ENCODE results near the gene BBC3.

BBC3 gene

GRCh38 chr19:47227352-47228167, 3.4 kb downstream of the BBC3 start:
- Histone ChIP-seq H3K18ac (ENCODE audit: low read length) (peak overlapping the region; percentile 99), H3K36me3 (ENCODE audit: control insufficient read depth, insufficient read depth, low read length) (no peaks in the 10 kb centered on the region), H3K79me2 (ENCODE audit: control insufficient read depth, insufficient read depth, low read length) (peaks cover 11% of the 10 kb centered on the region), H2BK5ac (ENCODE audit: low read length) (peak overlapping the region; percentile 85), H4K8ac (ENCODE audit: low read depth, low read length) (peak overlapping the region; percentile 41), H3K4me1 (ENCODE audit: control insufficient read depth, low read depth, low read length) (peaks cover 10% of the 10 kb centered on the region), H3K23ac (ENCODE audit: low read length) (no peak overlapping the region), H2BK15ac (replicated peaks; ENCODE audit: low read depth) (no peak overlapping the region), H3K4me3 (ENCODE audit: low read length) (no peak overlapping the region), H3K27ac (ENCODE audit: low read depth, low read length) (peak overlapping the region; percentile 96), H3K9ac (ENCODE audit: low read length) (peak overlapping the region; percentile 76), H4K5ac (ENCODE audit: low read length) (no peak overlapping the region), H2AK5ac (ENCODE audit: low read length) (no peak overlapping the region), H3K79me1 (ENCODE audit: low read length) (peaks cover 10% of the 10 kb centered on the region), H2BK120ac (ENCODE audit: low read depth, low read length) (peak overlapping the region; percentile 94), H3K56ac (ENCODE audit: low read length) (peak overlapping the region; percentile 94), H3K4me2 (ENCODE audit: low read length) (peak overlapping the region; percentile 45), H3K4ac (ENCODE audit: low read depth, low read length) (peak overlapping the region; percentile 96), H3K27me3 (ENCODE audit: insufficient read depth, low read length, poor library complexity) (no peaks in the 10 kb centered on the region)
- WGBS (ENCODE audit: extremely low coverage, insufficient coverage, low lambda C conversion rate) = no CpG with 5 or more reads among the region's 27 CpGs
- peak; percentile 100 for DNase-seq

DNA sequence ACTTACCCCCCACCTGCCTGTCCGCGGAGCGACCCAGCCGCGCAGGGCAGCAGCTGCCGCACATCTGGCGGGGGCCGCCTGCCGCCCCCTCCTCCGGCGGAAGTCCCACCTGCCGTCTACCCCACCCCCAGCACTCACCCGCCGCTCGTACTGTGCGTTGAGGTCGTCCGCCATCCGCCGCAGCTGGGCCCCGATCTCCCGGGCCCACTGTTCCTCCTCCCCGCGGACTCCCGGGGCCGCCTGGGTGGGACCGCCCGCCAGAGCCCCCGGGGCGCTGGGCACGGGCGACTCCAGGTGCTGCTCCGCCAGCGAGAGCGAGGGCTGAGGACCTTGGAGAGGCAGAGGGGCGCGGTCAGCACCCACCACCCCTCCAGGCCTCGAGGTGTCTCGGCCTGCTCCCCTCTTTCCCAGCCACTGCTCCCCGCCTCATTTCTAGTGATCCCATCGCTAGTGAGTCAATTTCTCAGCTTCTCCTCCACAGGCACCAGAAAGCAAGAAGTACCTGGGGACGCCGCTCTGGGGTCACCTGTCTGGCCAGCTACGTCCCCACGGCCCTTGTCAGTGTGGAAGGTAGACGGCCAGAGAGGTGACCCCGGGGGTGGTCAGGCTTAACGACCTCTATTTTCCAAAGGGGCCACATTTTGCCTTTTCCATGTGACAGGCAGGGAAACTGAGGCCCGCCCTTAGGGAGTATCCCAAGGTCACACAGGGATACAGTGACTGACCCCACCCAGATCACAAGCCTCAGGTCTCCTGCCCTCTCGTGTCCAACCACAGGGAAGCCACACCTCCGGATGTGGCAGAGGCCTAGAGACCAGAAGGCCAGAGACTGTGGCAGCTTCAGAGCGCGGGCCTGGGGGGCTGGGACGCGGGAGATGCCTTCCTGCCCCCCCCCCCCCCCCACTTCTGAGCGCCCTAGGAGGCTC, 4.3 kb downstream of the BBC3 start:
- Histone ChIP-seq H2BK5ac (ENCODE audit: low read length) (peak overlapping the region; percentile 85), H3K18ac (ENCODE audit: low read length) (peak overlapping the region; percentile 99), H3K36me3 (ENCODE audit: control insufficient read depth, insufficient read depth, low read length) (no peaks in the 10 kb centered on the region), H3K27ac (ENCODE audit: low read depth, low read length) (peak overlapping the region; percentile 96), H3K79me1 (ENCODE audit: low read length) (peaks cover 10% of the 10 kb centered on the region), H3K9ac (ENCODE audit: low read length) (peak overlapping the region; percentile 76), H4K8ac (ENCODE audit: low read depth, low read length) (no peak overlapping the region), H3K4ac (ENCODE audit: low read depth, low read length) (peak overlapping the region; percentile 96), H3K27me3 (ENCODE audit: insufficient read depth, low read length, poor library complexity) (no peaks in the 10 kb centered on the region), H3K4me2 (ENCODE audit: low read length) (peak overlapping the region; percentile 81), H2AK5ac (ENCODE audit: low read length) (peak overlapping the region; percentile 68), H2BK120ac (ENCODE audit: low read depth, low read length) (peak overlapping the region; percentile 46), H3K4me3 (ENCODE audit: low read length) (peak overlapping the region; percentile 11), H3K23ac (ENCODE audit: low read length) (peak overlapping the region; percentile 85), H2BK15ac (replicated peaks; ENCODE audit: low read depth) (no peak overlapping the region), H3K56ac (ENCODE audit: low read length) (peak overlapping the region; percentile 94), H4K5ac (ENCODE audit: low read length) (no peak overlapping the region), H3K4me1 (ENCODE audit: control insufficient read depth, low read depth, low read length) (peaks cover 10% of the 10 kb centered on the region), H3K79me2 (ENCODE audit: control insufficient read depth, insufficient read depth, low read length) (peaks cover 11% of the 10 kb centered on the region)
- WGBS (ENCODE audit: extremely low coverage, insufficient coverage, low lambda C conversion rate) = no CpG with 5 or more reads among the region's 56 CpGs
- DNase-seq = peak; percentile 89

DNA sequence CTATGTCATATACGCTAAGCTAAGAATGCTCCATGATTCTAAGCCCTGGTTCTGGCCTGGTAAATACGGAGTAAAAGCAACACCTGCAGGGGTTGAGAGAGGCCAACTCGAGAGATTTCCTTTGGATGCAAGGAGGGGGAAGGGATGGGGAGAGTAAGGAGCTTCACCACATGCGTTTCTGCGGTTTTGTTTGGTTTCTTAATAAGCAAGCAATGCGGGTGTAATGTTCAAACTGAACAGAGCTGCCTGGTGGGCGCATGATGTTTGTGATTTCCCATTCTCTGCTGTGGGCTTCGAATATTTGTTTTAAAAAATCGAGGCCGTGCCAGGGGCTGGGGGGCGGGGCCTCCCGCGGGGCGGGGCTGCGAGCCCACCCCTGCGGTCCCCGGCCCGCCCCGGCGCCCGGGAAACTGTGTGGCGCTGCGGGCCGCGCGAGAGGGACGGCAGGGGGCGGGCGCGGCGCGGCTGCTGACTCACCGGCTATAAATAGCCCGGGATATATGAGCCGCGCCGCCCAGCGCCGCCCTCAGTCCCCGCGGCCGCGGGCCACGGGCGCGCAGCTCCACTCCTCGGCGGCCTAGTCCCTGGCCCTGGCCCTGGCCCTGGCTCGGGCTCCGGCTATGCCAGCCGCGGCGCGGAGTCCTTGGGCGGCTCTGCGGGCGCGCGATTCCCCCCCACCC, 5.1 kb downstream of the BBC3 start:
- peak; percentile 94 for DNase-seq
- Histone ChIP-seq H2BK15ac (replicated peaks; ENCODE audit: low read depth) (no peak overlapping the region), H4K8ac (ENCODE audit: low read depth, low read length) (no peak overlapping the region), H4K5ac (ENCODE audit: low read length) (no peak overlapping the region), H3K27me3 (ENCODE audit: insufficient read depth, low read length, poor library complexity) (no peaks in the 10 kb centered on the region), H3K4me2 (ENCODE audit: low read length) (peak overlapping the region; percentile 81), H3K79me1 (ENCODE audit: low read length) (peaks cover 10% of the 10 kb centered on the region), H3K9ac (ENCODE audit: low read length) (peak overlapping the region; percentile 76), H3K36me3 (ENCODE audit: control insufficient read depth, insufficient read depth, low read length) (no peaks in the 10 kb centered on the region), H3K4me1 (ENCODE audit: control insufficient read depth, low read depth, low read length) (peaks cover 10% of the 10 kb centered on the region), H3K4ac (ENCODE audit: low read depth, low read length) (peak overlapping the region; percentile 96), H3K27ac (ENCODE audit: low read depth, low read length) (peak overlapping the region; percentile 96), H3K56ac (ENCODE audit: low read length) (peak overlapping the region; percentile 94), H3K23ac (ENCODE audit: low read length) (peak overlapping the region; percentile 85), H2BK120ac (ENCODE audit: low read depth, low read length) (peak overlapping the region; percentile 46), H2AK5ac (ENCODE audit: low read length) (no peak overlapping the region), H3K79me2 (ENCODE audit: control insufficient read depth, insufficient read depth, low read length) (peaks cover 11% of the 10 kb centered on the region), H3K18ac (ENCODE audit: low read length) (peak overlapping the region; percentile 99), H3K4me3 (ENCODE audit: low read length) (no peak overlapping the region), H2BK5ac (ENCODE audit: low read length) (peak overlapping the region; percentile 8)
- WGBS (ENCODE audit: extremely low coverage, insufficient coverage, low lambda C conversion rate) = no CpG with 5 or more reads among the region's 59 CpGs

DNA sequence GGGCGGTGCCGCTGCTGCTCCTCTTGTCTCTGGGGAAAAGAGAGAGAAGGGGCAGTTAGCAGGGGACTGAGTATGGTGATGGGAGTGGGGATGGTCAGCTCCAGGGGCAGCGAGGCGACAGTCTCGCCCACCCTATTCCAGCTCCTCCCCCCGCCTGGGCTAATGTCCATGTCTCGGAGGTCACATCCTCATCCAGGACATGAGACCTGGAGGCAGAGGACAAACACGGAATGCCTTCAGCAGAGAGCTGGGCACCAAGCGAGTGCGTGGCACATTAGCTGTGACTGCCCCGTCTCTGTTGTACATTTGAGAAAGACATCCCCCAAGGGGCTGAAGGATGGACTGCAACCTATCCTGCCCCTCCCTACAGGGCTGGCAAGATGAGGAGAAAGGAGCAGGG, 9.1 kb downstream of the BBC3 start:
- Histone ChIP-seq H3K4me1 (ENCODE audit: control insufficient read depth, low read depth, low read length) (peaks cover 2% of the 10 kb centered on the region), H3K36me3 (ENCODE audit: control insufficient read depth, insufficient read depth, low read length) (no peaks in the 10 kb centered on the region), H2BK120ac (ENCODE audit: low read depth, low read length) (no peak overlapping the region), H2BK15ac (replicated peaks; ENCODE audit: low read depth) (no peak overlapping the region), H3K4me2 (ENCODE audit: low read length) (no peak overlapping the region), H3K18ac (ENCODE audit: low read length) (no peak overlapping the region), H3K4ac (ENCODE audit: low read depth, low read length) (no peak overlapping the region), H3K23ac (ENCODE audit: low read length) (no peak overlapping the region), H4K5ac (ENCODE audit: low read length) (no peak overlapping the region), H3K4me3 (ENCODE audit: low read length) (no peak overlapping the region), H3K79me1 (ENCODE audit: low read length) (no peaks in the 10 kb centered on the region), H3K27me3 (ENCODE audit: insufficient read depth, low read length, poor library complexity) (no peaks in the 10 kb centered on the region), H3K27ac (ENCODE audit: low read depth, low read length) (no peak overlapping the region), H3K9ac (ENCODE audit: low read length) (no peak overlapping the region), H3K79me2 (ENCODE audit: control insufficient read depth, insufficient read depth, low read length) (no peaks in the 10 kb centered on the region), H2AK5ac (ENCODE audit: low read length) (no peak overlapping the region), H2BK5ac (ENCODE audit: low read length) (no peak overlapping the region), H4K8ac (ENCODE audit: low read depth, low read length) (no peak overlapping the region), H3K56ac (ENCODE audit: low read length) (no peak overlapping the region)
- DNase-seq = no peak
- WGBS (ENCODE audit: extremely low coverage, insufficient coverage, low lambda C conversion rate) = no CpG with 5 or more reads among the region's 11 CpGs

DNA sequence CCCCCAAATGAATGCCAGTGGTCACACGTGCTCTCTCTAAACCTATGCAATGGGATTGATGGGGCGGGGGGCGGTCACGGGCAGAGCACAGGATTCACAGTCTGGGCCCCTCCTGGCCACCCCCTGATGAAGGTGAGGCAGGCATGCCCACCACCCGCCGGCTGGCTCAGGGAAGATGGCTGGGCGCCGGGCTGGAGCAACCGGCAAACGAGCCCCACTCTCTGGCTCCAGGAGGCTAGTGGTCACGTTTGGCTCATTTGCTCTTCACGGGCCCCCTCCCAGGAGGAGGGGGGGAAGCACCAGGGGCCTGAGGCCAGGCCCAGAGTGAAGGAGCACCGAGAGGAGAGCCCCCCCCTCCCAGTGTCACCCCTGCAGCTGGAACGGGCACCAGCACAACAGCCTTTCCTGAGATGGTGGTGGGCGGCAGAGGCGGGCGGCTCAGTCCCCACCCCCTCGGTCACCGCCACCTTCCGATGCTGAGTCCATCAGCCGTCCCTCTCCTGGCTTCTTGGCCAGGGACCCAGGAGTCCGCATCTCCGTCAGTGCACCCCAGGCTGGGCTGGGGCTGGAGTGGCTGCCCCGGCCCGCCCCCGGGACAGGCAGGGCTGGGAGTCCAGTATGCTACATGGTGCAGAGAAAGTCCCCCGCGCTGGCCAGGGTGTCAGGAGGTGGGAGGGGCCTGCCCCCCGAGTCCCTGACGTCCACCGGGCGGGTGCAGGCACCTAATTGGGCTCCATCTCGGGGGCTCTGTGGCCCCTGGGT, 9.7 kb downstream of the BBC3 start:
- no peak overlapping the region for H4K5ac ChIP-seq (ENCODE audit: low read length)
- no peak overlapping the region for H3K4ac ChIP-seq (ENCODE audit: low read depth, low read length)
- H3K9ac ChIP-seq (ENCODE audit: low read length) = no peak overlapping the region
- H3K27me3 ChIP-seq (ENCODE audit: insufficient read depth, low read length, poor library complexity) = no peaks in the 10 kb centered on the region
- no CpG with 5 or more reads among the region's 33 CpGs for WGBS (ENCODE audit: extremely low coverage, insufficient coverage, low lambda C conversion rate)
- H3K79me2 ChIP-seq (ENCODE audit: control insufficient read depth, insufficient read depth, low read length) = no peaks in the 10 kb centered on the region
- no peaks in the 10 kb centered on the region for H3K36me3 ChIP-seq (ENCODE audit: control insufficient read depth, insufficient read depth, low read length)
- H3K4me2 ChIP-seq (ENCODE audit: low read length) = no peak overlapping the region
- H3K4me1 ChIP-seq (ENCODE audit: control insufficient read depth, low read depth, low read length) = peaks cover 2% of the 10 kb centered on the region
- H3K79me1 ChIP-seq (ENCODE audit: low read length) = no peaks in the 10 kb centered on the region
- no peak overlapping the region for H3K4me3 ChIP-seq (ENCODE audit: low read length)
- H3K27ac ChIP-seq (ENCODE audit: low read depth, low read length) = no peak overlapping the region
- DNase-seq = no peak
- no peak overlapping the region for H2BK120ac ChIP-seq (ENCODE audit: low read depth, low read length)
- no peak overlapping the region for H2BK15ac ChIP-seq (replicated peaks; ENCODE audit: low read depth)
- no peak overlapping the region for H3K23ac ChIP-seq (ENCODE audit: low read length)
- no peak overlapping the region for H4K8ac ChIP-seq (ENCODE audit: low read depth, low read length)
- H2AK5ac ChIP-seq (ENCODE audit: low read length) = no peak overlapping the region
- H3K56ac ChIP-seq (ENCODE audit: low read length) = no peak overlapping the region
- no peak overlapping the region for H2BK5ac ChIP-seq (ENCODE audit: low read length)
- no peak overlapping the region for H3K18ac ChIP-seq (ENCODE audit: low read length)

All from mesendoderm (in vitro differentiated cells).